C4-2B (cell line): ENCODE results near the gene S1PR3.

ENCODE experiments used
- H3K27ac ChIP-seq: fragments of 450-650 bp; 2 replicates; pipeline ENCODE4 v1.5.1; 2017
- ZFX ChIP-seq: fragments of 450-650 bp; IDR thresholded peaks from 2 replicates; pipeline ENCODE4 v1.6.1; 2017
- TF ChIP-seq, protein P1 (sequence below): fragments of 450-650 bp; conservative IDR thresholded peaks from 2 replicates; pipeline ENCODE4 v1.5.1; 2017; ENCODE audit warnings: mild to moderate bottlenecking

S1PR3 gene

DNA sequence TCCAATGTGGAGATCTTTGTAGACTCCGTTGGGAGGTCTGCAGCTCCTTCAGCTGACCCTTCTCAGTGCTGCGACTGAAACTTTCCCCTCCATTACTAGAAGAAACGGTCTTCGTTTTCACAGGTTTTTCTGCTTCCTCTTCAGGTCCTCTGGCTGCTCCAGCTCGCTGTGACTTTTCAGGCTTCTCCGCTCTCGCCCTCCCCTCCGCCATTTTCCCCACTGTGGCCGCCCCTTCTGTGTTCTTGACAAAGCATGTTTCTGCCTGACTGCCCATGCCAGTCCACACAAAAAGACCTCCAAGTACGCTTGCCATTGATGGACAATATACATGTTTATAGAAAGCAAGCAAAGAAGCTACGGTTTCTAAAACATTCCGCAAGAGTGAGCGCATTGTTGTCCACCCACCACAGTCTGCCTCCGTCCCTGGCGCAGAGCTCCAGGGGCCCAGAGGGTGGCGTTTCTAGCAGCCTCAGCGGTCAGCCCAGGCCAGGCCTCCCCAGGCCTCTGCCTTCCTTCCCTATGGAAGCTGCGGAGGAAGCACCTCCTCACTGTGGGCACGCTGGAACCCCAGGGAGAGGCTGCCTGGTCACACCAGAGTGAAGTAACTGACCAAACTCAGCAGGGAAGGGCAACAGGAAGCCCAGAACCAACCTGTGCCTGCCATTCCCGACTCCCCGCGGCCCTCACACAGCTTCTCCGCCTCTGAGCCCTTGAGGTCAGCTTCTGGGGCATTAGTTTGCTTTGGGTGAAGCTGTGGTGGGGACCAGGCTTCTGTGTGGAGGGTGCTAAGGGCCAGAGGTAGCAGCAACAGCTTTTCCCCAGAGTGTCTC, 19.9 kb upstream of the S1PR3 start:
- no peak overlapping the region for H3K27ac ChIP-seq
- no peak for TF ChIP-seq ZFX
- TF ChIP-seq, protein P1, sequence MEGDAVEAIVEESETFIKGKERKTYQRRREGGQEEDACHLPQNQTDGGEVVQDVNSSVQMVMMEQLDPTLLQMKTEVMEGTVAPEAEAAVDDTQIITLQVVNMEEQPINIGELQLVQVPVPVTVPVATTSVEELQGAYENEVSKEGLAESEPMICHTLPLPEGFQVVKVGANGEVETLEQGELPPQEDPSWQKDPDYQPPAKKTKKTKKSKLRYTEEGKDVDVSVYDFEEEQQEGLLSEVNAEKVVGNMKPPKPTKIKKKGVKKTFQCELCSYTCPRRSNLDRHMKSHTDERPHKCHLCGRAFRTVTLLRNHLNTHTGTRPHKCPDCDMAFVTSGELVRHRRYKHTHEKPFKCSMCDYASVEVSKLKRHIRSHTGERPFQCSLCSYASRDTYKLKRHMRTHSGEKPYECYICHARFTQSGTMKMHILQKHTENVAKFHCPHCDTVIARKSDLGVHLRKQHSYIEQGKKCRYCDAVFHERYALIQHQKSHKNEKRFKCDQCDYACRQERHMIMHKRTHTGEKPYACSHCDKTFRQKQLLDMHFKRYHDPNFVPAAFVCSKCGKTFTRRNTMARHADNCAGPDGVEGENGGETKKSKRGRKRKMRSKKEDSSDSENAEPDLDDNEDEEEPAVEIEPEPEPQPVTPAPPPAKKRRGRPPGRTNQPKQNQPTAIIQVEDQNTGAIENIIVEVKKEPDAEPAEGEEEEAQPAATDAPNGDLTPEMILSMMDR, result no peak

- TF ChIP-seq, protein P1, result no peak
- no peak for TF ChIP-seq ZFX
- H3K27ac ChIP-seq, result no peak overlapping the region
Observed at GRCh38 chr9:88972401-88972800, 18.9 kb upstream of the S1PR3 start.

GRCh38 chr9:88973281-88974045, 17.8 kb upstream of the S1PR3 start:
- TF ChIP-seq, protein P1, result no peak
- no peak for TF ChIP-seq ZFX
- no peak overlapping the region for H3K27ac ChIP-seq

- TF ChIP-seq, protein P1, result no peak
- no peak for TF ChIP-seq ZFX
- H3K27ac ChIP-seq, result no peak overlapping the region
Observed at GRCh38 chr9:88974641-88975040, 16.6 kb upstream of the S1PR3 start.

GRCh38 chr9:88975966-88976889, 15.0 kb upstream of the S1PR3 start:
- TF ChIP-seq, protein P1, result no peak
- no peak for TF ChIP-seq ZFX
- H3K27ac ChIP-seq, result no peak overlapping the region

DNA sequence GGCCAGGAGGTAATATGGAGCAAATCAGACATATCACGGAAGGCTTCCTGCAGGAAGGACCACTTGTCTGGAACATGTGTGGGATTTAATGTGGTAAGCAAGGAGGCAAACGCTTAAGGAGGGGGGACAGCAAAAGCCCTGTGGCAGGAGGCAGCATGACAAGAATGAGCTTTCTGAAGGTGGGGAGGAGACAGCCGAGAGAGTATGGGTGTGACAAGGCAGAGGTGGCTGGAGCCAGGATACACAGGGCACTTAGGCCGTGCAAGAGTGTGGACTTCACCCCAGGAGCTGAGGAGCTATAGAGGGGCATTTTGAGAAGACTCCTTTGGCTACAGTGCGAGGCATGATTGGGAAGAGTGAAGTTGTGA, 14.4 kb upstream of the S1PR3 start:
- TF ChIP-seq, protein P1, result no peak
- H3K27ac ChIP-seq, result no peak overlapping the region
